ENCODE data around the gene MKRN2. TPM values are rescaled to one million over a fixed set of nuclear protein-coding genes. Genes with fewer than 3 reads are reported as not detected.

MKRN2 gene
- total and polyA plus RNA-seq, 2 of the 8 experiments (the other 6 are each of a cell fraction or from before 2014, with no cell fraction given), result 15.3 to 17.6 TPM

DNA sequence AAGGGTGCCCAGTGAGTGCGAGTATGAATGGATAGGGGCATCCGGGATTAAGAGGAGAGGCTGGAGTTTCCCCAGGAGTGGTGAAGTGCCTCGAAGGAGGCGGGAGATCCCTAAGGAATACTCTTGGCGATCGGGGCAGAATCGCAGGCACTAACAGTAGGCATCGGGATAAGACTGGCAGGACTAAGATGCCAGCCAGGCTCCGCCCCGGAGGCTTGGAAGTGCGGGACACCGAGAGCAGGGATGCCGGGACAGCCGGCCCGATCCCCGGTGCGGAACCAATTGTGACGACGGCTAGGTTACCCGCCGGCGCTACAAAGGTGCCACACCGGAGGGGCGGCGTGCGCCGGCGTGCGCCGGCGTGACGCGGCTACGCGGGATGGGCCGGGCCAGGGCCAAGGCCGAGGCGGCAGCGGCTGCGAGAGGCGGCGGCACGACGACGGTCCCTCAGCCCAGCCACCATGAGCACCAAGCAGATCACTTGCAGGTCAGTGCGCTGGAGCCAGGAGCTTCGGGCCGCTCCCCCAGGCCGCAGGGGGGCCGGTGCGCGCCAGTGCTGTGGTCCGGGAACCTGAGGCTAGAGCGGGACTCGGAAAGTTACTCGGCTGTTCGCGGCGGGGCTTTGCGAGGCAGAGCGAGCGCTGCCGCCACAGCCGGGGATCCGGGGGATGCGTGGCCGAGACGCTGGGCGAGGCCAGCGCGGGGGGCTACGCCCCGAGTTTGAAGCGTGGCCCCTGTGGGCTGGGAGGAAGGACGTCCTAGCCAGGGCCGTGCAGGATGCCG, at the start of gene MKRN2 (continued):
- no peak for TF ChIP-seq SUZ12 (IDR thresholded peaks at IDR 0.05; ENCODE audit: low read length)
- TF ChIP-seq TAF1 (IDR thresholded peaks at IDR 0.05; ENCODE audit: low read depth, low read length), result peak; percentile 98
- no peak for TF ChIP-seq RNF2 (IDR thresholded peaks at IDR 0.05; ENCODE audit: borderline replicate concordance, low read depth, low read length, missing control alignments, poor library complexity, severe bottlenecking)
- TF ChIP-seq USF2 (IDR thresholded peaks at IDR 0.05; ENCODE audit: low read length), result no peak
- TF ChIP-seq EZH2 (IDR thresholded peaks at IDR 0.05; ENCODE audit: low read depth, low read length, severe bottlenecking), result no peak
- TF ChIP-seq, protein P1, sequence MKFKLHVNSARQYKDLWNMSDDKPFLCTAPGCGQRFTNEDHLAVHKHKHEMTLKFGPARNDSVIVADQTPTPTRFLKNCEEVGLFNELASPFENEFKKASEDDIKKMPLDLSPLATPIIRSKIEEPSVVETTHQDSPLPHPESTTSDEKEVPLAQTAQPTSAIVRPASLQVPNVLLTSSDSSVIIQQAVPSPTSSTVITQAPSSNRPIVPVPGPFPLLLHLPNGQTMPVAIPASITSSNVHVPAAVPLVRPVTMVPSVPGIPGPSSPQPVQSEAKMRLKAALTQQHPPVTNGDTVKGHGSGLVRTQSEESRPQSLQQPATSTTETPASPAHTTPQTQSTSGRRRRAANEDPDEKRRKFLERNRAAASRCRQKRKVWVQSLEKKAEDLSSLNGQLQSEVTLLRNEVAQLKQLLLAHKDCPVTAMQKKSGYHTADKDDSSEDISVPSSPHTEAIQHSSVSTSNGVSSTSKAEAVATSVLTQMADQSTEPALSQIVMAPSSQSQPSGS (IDR thresholded peaks at IDR 0.05; ENCODE audit: low read length), result peak; percentile 76; the same call in 1 of the 2 replicates
- TF ChIP-seq NANOG (IDR thresholded peaks at IDR 0.05; ENCODE audit: insufficient read depth, low read depth, low read length, poor library complexity, severe bottlenecking), result no peak
- TF ChIP-seq EP300 (IDR thresholded peaks at IDR 0.05; ENCODE audit: borderline replicate concordance in 1 of 2, low read depth in 2 of 2, low read length in 2 of 2), result peak; percentile 22 to 89; a peak in 2 of 3 replicates
- TF ChIP-seq POLR2AphosphoS5 (IDR thresholded peaks at IDR 0.05; ENCODE audit: low read depth, low read length), result peak; percentile 96
- TF ChIP-seq CBX5 (IDR thresholded peaks at IDR 0.05; ENCODE audit: low read depth, low read length), result no peak
- peak; percentile 92 for TF ChIP-seq GABPA (IDR thresholded peaks at IDR 0.05; ENCODE audit: borderline replicate concordance, insufficient read depth, low read length)
- TF ChIP-seq ASH2L (IDR thresholded peaks at IDR 0.05; ENCODE audit: low read length), result peak; percentile 93
- no peak for TF ChIP-seq BACH1 (IDR thresholded peaks at IDR 0.05; ENCODE audit: low read length)
- TF ChIP-seq CREB1 (IDR thresholded peaks at IDR 0.05), result peak; percentile 73
- peak; percentile 63; the same call in 1 of the 2 replicates for TF ChIP-seq EGR1 (IDR thresholded peaks at IDR 0.05; ENCODE audit: borderline replicate concordance, low read depth, low read length)
- no peak for TF ChIP-seq ATF3 (IDR thresholded peaks at IDR 0.05; ENCODE audit: insufficient read depth, low read depth, low read length)
- TF ChIP-seq TAF7 (optimal IDR thresholded peaks at IDR 0.05; ENCODE audit: borderline replicate concordance, low read depth, low read length), result peak; percentile 52
- peak; percentile 68 for TF ChIP-seq SP1 (IDR thresholded peaks at IDR 0.05; ENCODE audit: low read depth, low read length)
- peak; percentile 39 for TF ChIP-seq KDM4A (IDR thresholded peaks at IDR 0.05; ENCODE audit: low read depth, low read length, severe bottlenecking)
- no peak for TF ChIP-seq POU5F1 (IDR thresholded peaks at IDR 0.05; ENCODE audit: low read depth, low read length)
